Measurements from ENCODE around the gene PODXL.

Gene PODXL

DNA sequence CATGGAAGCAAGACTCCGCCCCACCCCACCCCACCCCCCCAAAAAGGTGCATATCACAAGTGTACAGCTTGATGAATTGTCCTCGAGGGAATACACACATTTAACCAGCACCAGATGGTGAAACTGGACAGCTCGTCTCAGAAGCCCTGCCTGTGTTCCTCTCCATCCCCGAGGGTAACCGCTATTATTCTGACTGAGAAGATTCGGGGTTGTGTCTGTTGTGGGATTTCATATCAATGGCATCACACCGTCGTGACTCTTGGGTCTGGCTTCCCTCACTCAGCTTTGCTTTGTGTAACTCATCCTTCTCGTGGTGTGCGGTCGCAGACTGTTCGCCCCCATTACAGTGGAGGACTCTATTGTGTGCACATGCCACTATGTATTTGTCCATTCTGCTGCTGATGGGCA, 18.9 kb downstream of the PODXL start:
- TF ChIP-seq, protein P1, sequence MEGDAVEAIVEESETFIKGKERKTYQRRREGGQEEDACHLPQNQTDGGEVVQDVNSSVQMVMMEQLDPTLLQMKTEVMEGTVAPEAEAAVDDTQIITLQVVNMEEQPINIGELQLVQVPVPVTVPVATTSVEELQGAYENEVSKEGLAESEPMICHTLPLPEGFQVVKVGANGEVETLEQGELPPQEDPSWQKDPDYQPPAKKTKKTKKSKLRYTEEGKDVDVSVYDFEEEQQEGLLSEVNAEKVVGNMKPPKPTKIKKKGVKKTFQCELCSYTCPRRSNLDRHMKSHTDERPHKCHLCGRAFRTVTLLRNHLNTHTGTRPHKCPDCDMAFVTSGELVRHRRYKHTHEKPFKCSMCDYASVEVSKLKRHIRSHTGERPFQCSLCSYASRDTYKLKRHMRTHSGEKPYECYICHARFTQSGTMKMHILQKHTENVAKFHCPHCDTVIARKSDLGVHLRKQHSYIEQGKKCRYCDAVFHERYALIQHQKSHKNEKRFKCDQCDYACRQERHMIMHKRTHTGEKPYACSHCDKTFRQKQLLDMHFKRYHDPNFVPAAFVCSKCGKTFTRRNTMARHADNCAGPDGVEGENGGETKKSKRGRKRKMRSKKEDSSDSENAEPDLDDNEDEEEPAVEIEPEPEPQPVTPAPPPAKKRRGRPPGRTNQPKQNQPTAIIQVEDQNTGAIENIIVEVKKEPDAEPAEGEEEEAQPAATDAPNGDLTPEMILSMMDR (conservative IDR thresholded peaks at IDR 0.05; ENCODE audit: low read depth, low read length) = no peak
- Histone ChIP-seq H3K79me2 (ENCODE audit: insufficient read depth, low read depth) (no peaks in the 10 kb centered on the region), H3K4me3 (IDR thresholded peaks at IDR 0.05; ENCODE audit: insufficient read depth, low read depth, low read length) (no peak overlapping the region), H3K4me1 (ENCODE audit: low read depth, poor library complexity, severe bottlenecking) (no peaks in the 10 kb centered on the region), H4K20me1 (ENCODE audit: insufficient read depth) (no peaks in the 10 kb centered on the region), H3K36me3 (ENCODE audit: insufficient read depth) (no peaks in the 10 kb centered on the region), H3K4me2 (no peak overlapping the region), H2AFZ (ENCODE audit: low read depth) (no peak overlapping the region), H3K27ac (no peak overlapping the region), H3K9ac (no peak overlapping the region), H3K27me3 (ENCODE audit: insufficient read depth, low read depth) (no peaks in the 10 kb centered on the region)

DNA sequence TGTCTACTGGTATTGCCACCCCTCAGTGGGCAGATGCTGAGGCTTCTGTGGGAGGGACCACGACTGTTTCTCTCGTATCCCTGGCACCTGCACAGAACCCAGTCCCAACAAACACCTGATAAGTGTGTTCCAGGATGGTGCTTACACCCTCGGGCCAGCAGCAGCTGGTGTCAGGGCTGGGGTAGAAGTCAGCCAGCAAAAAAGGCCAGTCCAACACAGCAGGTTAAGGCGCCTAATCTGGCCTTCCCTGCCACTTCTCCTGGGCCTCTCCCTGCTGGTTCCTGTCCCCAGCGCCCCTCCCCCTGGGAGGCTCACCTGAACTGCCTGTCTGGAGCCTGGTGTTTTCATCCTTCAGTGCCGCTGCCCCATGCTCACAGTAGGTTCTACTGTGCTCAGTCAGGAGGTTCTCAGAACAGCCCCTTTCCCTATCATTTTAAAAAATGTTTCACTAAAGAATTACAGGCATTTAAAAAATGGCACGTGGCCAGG, 20.0 kb downstream of the PODXL start:
- H4K20me1 ChIP-seq (ENCODE audit: insufficient read depth) = no peaks in the 10 kb centered on the region
- H3K27me3 ChIP-seq (ENCODE audit: insufficient read depth, low read depth) = no peaks in the 10 kb centered on the region
- H3K4me2 ChIP-seq = no peak overlapping the region
- H3K79me2 ChIP-seq (ENCODE audit: insufficient read depth, low read depth) = no peaks in the 10 kb centered on the region
- no peak overlapping the region for H3K4me3 ChIP-seq (IDR thresholded peaks at IDR 0.05; ENCODE audit: insufficient read depth, low read depth, low read length)
- no peak overlapping the region for H3K27ac ChIP-seq
- H3K9ac ChIP-seq = no peak overlapping the region
- H3K36me3 ChIP-seq (ENCODE audit: insufficient read depth) = no peaks in the 10 kb centered on the region
- H3K4me1 ChIP-seq (ENCODE audit: low read depth, poor library complexity, severe bottlenecking) = no peaks in the 10 kb centered on the region
- no peak overlapping the region for H2AFZ ChIP-seq (ENCODE audit: low read depth)
- TF ChIP-seq, protein P1 (conservative IDR thresholded peaks at IDR 0.05; ENCODE audit: low read depth, low read length) = no peak

DNA sequence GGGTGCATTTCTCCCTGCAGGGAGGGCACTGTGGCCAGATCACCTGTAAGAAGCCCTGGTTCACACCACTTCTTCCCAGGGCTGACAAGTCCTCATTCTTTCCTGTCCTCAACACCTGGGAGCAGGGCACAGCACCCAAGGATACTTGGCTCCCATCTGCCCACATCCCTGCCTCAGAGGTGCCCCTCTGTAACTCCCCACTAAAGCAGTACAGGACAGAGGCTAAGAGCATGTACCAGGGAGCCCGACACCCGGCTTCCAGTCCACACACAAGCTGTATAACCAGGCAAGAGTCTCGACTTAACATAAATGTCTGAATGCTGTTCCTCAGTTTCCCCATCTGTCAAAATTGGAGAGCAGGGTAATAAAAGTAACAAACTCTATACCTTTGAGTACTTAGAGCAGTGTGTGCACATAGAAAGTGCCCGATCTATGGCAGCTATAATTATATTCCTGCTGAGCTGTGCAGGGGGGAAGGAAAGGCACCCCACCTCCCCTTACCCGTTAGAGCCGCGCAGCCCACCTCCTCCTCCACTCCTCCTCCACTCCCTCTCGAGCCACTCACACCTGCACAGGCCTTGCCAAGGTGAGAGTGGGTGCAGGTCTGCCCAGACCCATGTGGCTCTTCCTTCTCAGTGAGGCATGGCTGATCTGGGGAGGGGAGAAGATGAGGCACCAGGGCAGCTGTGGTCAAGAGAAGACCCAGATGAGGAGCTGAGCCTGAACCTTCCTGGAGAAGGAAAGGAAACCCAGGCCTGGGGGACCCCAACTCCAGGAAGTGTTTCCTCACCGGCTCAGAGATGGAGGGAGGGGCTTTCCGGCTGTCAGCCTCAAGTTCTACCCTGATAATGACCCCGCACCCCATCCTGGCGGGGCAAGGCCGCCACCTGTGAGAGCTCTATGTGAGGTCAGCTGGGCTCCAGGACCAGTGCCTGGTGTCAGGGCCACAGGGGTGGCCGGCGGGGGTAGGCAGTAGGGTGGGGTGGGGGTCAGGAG, 22.6 kb downstream of the PODXL start:
- no peaks in the 10 kb centered on the region for H3K36me3 ChIP-seq (ENCODE audit: insufficient read depth)
- TF ChIP-seq, protein P1 (conservative IDR thresholded peaks at IDR 0.05; ENCODE audit: low read depth, low read length) = no peak
- no peak overlapping the region for H3K4me2 ChIP-seq
- no peaks in the 10 kb centered on the region for H3K79me2 ChIP-seq (ENCODE audit: insufficient read depth, low read depth)
- H3K4me3 ChIP-seq (IDR thresholded peaks at IDR 0.05; ENCODE audit: insufficient read depth, low read depth, low read length) = no peak overlapping the region
- H3K4me1 ChIP-seq (ENCODE audit: low read depth, poor library complexity, severe bottlenecking) = no peaks in the 10 kb centered on the region
- H4K20me1 ChIP-seq (ENCODE audit: insufficient read depth) = no peaks in the 10 kb centered on the region
- H3K27me3 ChIP-seq (ENCODE audit: insufficient read depth, low read depth) = no peaks in the 10 kb centered on the region
- H2AFZ ChIP-seq (ENCODE audit: low read depth) = no peak overlapping the region
- H3K27ac ChIP-seq = no peak overlapping the region
- H3K9ac ChIP-seq = no peak overlapping the region

DNA sequence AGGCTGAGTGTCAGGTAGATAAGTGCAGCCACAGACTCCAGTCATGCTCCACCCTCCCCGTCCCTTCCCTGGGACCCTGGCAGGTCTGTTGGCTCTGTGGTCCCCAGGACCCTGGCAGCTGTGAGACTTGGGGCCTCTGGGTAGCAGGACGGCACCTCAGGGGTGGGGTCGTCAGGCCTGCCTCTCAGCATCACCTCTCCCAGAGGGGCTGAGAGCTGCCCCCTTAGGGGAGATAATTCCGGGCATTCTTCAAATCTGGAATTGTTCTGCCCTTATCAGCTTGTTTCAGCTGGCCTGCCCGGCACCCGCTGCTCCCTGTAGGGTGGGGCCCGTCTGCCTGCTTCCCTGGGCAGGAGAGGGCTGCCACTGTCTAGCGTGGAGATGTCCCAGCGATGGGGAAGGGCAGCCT, 23.3 kb downstream of the PODXL start:
- Histone ChIP-seq H3K4me2 (no peak overlapping the region), H3K4me3 (IDR thresholded peaks at IDR 0.05; ENCODE audit: insufficient read depth, low read depth, low read length) (no peak overlapping the region), H3K9ac (no peak overlapping the region), H3K79me2 (ENCODE audit: insufficient read depth, low read depth) (no peaks in the 10 kb centered on the region), H3K27me3 (ENCODE audit: insufficient read depth, low read depth) (no peaks in the 10 kb centered on the region), H3K4me1 (ENCODE audit: low read depth, poor library complexity, severe bottlenecking) (peaks cover 6% of the 10 kb centered on the region), H3K36me3 (ENCODE audit: insufficient read depth) (no peaks in the 10 kb centered on the region), H4K20me1 (ENCODE audit: insufficient read depth) (no peaks in the 10 kb centered on the region), H2AFZ (ENCODE audit: low read depth) (no peak overlapping the region), H3K27ac (no peak overlapping the region)
- TF ChIP-seq, protein P1 (conservative IDR thresholded peaks at IDR 0.05; ENCODE audit: low read depth, low read length) = no peak

Measured in KMS-11 (cell line).